ENCODE measurements around the gene SIK3.

SIK3 gene

GRCh38 chr11:116860303-116860702, 237.9 kb downstream of the SIK3 start:
- H3K4me3 ChIP-seq (ENCODE audit: control insufficient read depth, low read depth, low read length), result no peak overlapping the region
- no peak for TF ChIP-seq CTCF (IDR thresholded peaks at IDR 0.05; ENCODE audit: control insufficient read depth, insufficient read depth, low read depth, low read length, missing control alignments)
- DNase-seq (ENCODE audit: low read depth), result no peak

DNA sequence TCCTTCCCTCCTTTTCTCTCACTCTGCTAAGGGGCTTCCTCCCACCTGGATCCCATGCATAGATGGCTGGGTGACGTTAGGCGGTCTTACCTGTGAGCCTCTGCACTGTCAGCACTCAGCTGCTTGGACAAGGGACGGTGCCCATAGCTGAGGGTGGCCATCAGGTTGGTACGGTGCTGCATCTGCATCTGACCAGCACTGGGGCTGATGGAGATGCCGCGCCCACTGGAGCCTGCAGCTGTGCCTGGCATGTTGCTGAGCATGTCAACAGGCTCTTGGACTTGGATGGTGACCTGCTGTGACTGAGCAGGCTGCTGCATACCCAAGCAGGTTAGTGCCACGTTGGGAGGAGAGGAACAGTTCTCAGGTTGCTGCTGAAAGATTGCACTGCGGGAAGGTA, 239.1 kb downstream of the SIK3 start:
- no peak for TF ChIP-seq CTCF (IDR thresholded peaks at IDR 0.05; ENCODE audit: control insufficient read depth, insufficient read depth, low read depth, low read length, missing control alignments)
- no peak overlapping the region for H3K4me3 ChIP-seq (ENCODE audit: control insufficient read depth, low read depth, low read length)

DNA sequence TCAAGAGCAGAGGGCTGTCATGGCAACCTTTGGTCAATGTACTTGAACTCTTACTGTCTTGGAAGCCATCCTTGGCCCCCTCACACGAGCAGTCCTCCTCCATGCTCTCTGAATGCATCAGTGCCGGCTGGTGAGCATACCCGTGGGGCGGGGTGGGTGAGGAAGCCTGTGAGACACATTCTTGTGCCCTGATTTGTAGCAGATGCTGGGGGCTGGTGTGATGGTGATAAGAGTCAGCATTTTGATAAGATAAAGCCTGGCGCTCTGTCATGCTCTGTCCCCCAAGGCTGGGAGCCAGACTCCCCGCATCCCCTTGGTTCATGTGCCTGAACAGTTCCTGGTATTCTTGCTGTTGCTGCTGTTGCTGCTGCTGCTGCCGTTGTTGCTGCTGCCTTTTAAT, 240.3 kb downstream of the SIK3 start:
- H3K4me3 ChIP-seq (ENCODE audit: control insufficient read depth, low read depth, low read length), result no peak overlapping the region
- no peak for TF ChIP-seq CTCF (IDR thresholded peaks at IDR 0.05; ENCODE audit: control insufficient read depth, insufficient read depth, low read depth, low read length, missing control alignments)
- DNase-seq (ENCODE audit: low read depth), result no peak

More for the DNA sequence above, 239.1 kb downstream of the SIK3 start:
- no peak for DNase-seq (ENCODE audit: low read depth)

GRCh38 chr11:116857316-116857715, 240.9 kb downstream of the SIK3 start:
- no peak overlapping the region for H3K4me3 ChIP-seq (ENCODE audit: control insufficient read depth, low read depth, low read length)
- no peak for DNase-seq (ENCODE audit: low read depth)
- TF ChIP-seq CTCF (IDR thresholded peaks at IDR 0.05; ENCODE audit: control insufficient read depth, insufficient read depth, low read depth, low read length, missing control alignments), result no peak

GRCh38 chr11:116856423-116856822, 241.8 kb downstream of the SIK3 start:
- TF ChIP-seq CTCF (IDR thresholded peaks at IDR 0.05; ENCODE audit: control insufficient read depth, insufficient read depth, low read depth, low read length, missing control alignments), result no peak
- DNase-seq (ENCODE audit: low read depth), result no peak
- H3K4me3 ChIP-seq (ENCODE audit: control insufficient read depth, low read depth, low read length), result no peak overlapping the region

DNA sequence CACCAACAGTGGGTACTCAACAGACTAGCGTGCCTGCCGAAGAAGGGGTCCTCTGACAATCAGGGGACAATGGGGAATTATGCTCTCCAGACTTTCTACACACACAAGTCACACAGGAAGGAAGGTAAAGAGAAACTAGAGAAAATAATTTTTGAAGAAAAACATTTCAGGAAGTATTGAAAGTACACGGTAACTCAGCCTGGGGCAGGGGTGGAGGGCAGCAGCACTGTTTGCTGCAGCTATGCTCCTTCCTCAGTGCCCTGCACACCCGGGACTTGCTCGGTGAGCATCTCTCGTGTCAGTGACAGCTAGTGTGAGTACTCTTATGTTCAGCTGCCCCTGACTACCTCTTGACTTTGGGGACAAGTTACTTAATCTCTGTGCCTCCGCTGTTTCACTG, 242.8 kb downstream of the SIK3 start:
- DNase-seq (ENCODE audit: low read depth), result no peak
- no peak overlapping the region for H3K4me3 ChIP-seq (ENCODE audit: control insufficient read depth, low read depth, low read length)
- no peak for TF ChIP-seq CTCF (IDR thresholded peaks at IDR 0.05; ENCODE audit: control insufficient read depth, insufficient read depth, low read depth, low read length, missing control alignments)

DNA sequence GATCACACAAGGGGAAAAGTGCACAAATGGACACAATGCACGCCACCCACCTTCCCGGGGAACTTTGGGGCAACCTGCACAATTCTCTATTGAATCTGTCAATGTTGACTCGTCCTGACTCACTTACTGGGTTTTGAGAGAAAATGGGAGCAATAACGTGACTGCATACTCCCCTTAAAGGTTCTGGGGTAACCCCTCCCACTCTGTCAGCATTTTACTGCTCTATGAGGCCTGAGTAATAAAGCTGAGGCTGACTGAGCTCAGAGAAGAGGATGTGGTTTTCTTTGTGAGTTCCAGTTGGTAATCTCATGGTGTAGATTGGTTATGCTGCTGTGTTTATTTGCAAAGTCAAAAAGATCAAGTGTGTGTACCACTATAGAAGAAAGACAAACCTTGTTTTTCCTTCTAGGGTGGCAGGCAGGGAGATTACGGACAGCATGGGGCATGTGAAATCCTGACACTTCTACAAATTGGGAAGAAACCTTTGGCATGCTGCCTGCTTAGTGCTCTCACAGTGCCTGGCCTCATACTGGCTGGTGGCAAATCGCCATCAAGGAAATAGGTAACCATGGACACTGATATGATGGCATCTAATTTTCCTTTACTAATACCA, 244.7 kb downstream of the SIK3 start:
- TF ChIP-seq CTCF (IDR thresholded peaks at IDR 0.05; ENCODE audit: control insufficient read depth, insufficient read depth, low read depth, low read length, missing control alignments), result no peak
- peak; percentile 92 for DNase-seq (ENCODE audit: low read depth)
- H3K4me3 ChIP-seq (ENCODE audit: control insufficient read depth, low read depth, low read length), result no peak overlapping the region
